ENCODE measurements around the gene SH3TC2. TPM values are rescaled to one million over a fixed set of nuclear protein-coding genes. Genes with fewer than 3 reads are reported as not detected.

The SH3TC2 gene
- total and polyA plus RNA-seq, 10 of the 15 experiments (the other 5 are each of a cell fraction or from before 2014, with no cell fraction given), result not detected

GRCh38 chr5:148970876-148971275 is 92.0 kb downstream of the SH3TC2 start (continued):
- no peak for TF ChIP-seq PBX3 (IDR thresholded peaks at IDR 0.05; ENCODE audit: insufficient replicate concordance, low read depth, low read length)
- TF ChIP-seq CHD4 (IDR thresholded peaks at IDR 0.05), result no peak

- ChIA-PET POLR2A (no interaction called here), SMC1A (ENCODE audit: uncharacterized antibody, unreplicated experiment) (interaction anchor here (0.9 to 1.6 kb wide), 4 partner anchors 12 to 229 kb away, joined by 4 to 6 read pairs (median 5); no protein-coding TSS in a partner anchor), RAD21 (ENCODE audit: unreplicated experiment) (interaction anchor here (0.9 kb wide), 1 partner anchor 12 kb away, joined by 3 read pairs; no protein-coding TSS in a partner anchor), CTCF (interaction anchor here (1.2 to 2.0 kb wide), 4 partner anchors 8 to 65 kb away, joined by 4 to 7 read pairs (median 5); no protein-coding TSS in a partner anchor)
- Histone ChIP-seq H3K4me2 (ENCODE audit: control insufficient read depth, insufficient read depth) (no peak overlapping the region), H3K4me1 (ENCODE audit: control insufficient read depth, insufficient read depth, low read length) (no peaks in the 10 kb centered on the region), H3K27me3 (replicated peaks in 1 of 2; ENCODE audit: control insufficient read depth in 2 of 2, insufficient read depth in 2 of 2, low read length in 1 of 2) (peaks cover 0 to 5% of the 10 kb centered on the region in 2 experiments; a peak in 1 of 4 replicates), H3K4me3 (no peak overlapping the region), H3K9ac (ENCODE audit: control insufficient read depth, insufficient read depth, low read length) (no peak overlapping the region), H3K27ac (ENCODE audit: control insufficient read depth, insufficient read depth) (no peak overlapping the region), H2AFZ (ENCODE audit: control insufficient read depth, low read depth, low read length) (no peak overlapping the region), H3K36me3 (ENCODE audit: control insufficient read depth in 2 of 2, insufficient read depth in 2 of 2, low read length in 1 of 2) (no peaks in the 10 kb centered on the region), H4K20me1 (ENCODE audit: control insufficient read depth, insufficient read depth) (no peaks in the 10 kb centered on the region), H3K79me2 (ENCODE audit: control insufficient read depth, insufficient read depth, low read length) (no peaks in the 10 kb centered on the region), H3K9me3 (replicated peaks; ENCODE audit: control insufficient read depth, insufficient read depth, low read length) (no peaks in the 10 kb centered on the region)
- ATAC-seq, result no peak
- in situ Hi-C loops (cut with MboI) (no loop called here), intact Hi-C loops (cut with micrococcal nuclease; ENCODE audit: unreplicated experiment) (no loop called here)
- FAIRE-seq, result no peak
- WGBS (ENCODE audit: insufficient coverage, insufficient replicate concordance, low lambda C conversion rate, missing lambda C conversion rate), result 57% methylated on average over 2 of the region's 2 CpGs
- BruUV-seq (replicated peaks), result no TSS peak
- DNase-seq (ENCODE audit: low read depth, low spot score), result no peak
- TF ChIP-seq RELA (IDR thresholded peaks at IDR 0.05; ENCODE audit: borderline replicate concordance, partially characterized antibody) (no peak), ZZZ3 (IDR thresholded peaks at IDR 0.05; ENCODE audit: control insufficient read depth, insufficient read length, low read depth) (no peak), NKRF (conservative IDR thresholded peaks at IDR 0.05) (no peak), EGR1 (IDR thresholded peaks at IDR 0.05; ENCODE audit: borderline replicate concordance in 1 of 2, low read depth in 2 of 2, low read length in 2 of 2) (no peak), REST (IDR thresholded peaks at IDR 0.05; ENCODE audit: low read depth, low read length) (no peak), EZH2 (IDR thresholded peaks at IDR 0.05; ENCODE audit: borderline replicate concordance, control insufficient read depth, low read depth, low read length) (no peak), MTA2 (IDR thresholded peaks at IDR 0.05; ENCODE audit: low read depth) (no peak), RCOR1 (conservative IDR thresholded peaks at IDR 0.05; ENCODE audit: low read depth, low read length) (no peak), PRDM15 (CRISPR knock-in tag; IDR thresholded peaks at IDR 0.05) (no peak)
Observed at GRCh38 chr5:148970228-148970627, 92.6 kb downstream of the SH3TC2 start.

All from GM12878 (cell line).